Transverse colon (tissue), 4 donors: ENCODE results near the gene PANK3. TPM values are rescaled to one million over a fixed set of nuclear protein-coding genes. Genes with fewer than 3 reads are reported as not detected.

ENCODE experiments used
- DNase-seq: peaks from one replicate; pipeline ENCODE4 v3.0.0-alpha.2; 2019
- H3K27ac ChIP-seq, 4 donors: fragments of 200-600 bp; sonication (generic); 2 replicates each; pipeline ENCODE4 v1.5.1; 2016 to 2018; ENCODE audit warnings: inconsistent platforms in 4 of 4
- H3K27me3 ChIP-seq: fragments of 200-600 bp; sonication (generic); 2 replicates; pipeline ENCODE4 v1.5.1; 2017; ENCODE audit warnings: inconsistent platforms
- H3K36me3 ChIP-seq, 4 donors: fragments of 200-600 bp; sonication (generic); 2 replicates each; pipeline ENCODE4 v1.5.1; 2017 to 2019; ENCODE audit warnings: inconsistent platforms in 4 of 4
- H3K4me1 ChIP-seq, 4 donors: fragments of 200-600 bp; sonication (generic); 2 replicates each; pipeline ENCODE4 v1.5.1; 2017 to 2020; ENCODE audit warnings: inconsistent platforms in 4 of 4
- H3K4me3 ChIP-seq, 4 donors: fragments of 200-600 bp; sonication (generic); 1 replicate in 1 of 4; 2 replicates in 3 of 4; pipeline versions ENCODE4 v1.5.1 to v1.6.1; 2017 to 2019; ENCODE audit warnings: inconsistent platforms in 4 of 4
- H3K9me3 ChIP-seq, 2 donors: fragments of 200-600 bp; sonication (generic); 2 replicates each; pipeline ENCODE4 v1.5.1; 2017 to 2019; ENCODE audit warnings: inconsistent platforms in 2 of 2
- CTCF ChIP-seq, 5 experiments: fragments of 200-600 bp in 3 of 5; fragments of 450-650 bp in 2 of 5; sonication (generic) in 3 of 5; IDR thresholded peaks; 1 replicate in 2 of 5; 2 replicates in 3 of 5; pipeline ENCODE4 v1.5.1; 2016 to 2017; ENCODE audit warnings: antibody characterized with exemption in 5 of 5, inconsistent platforms in 3 of 5, mild to moderate bottlenecking in 2 of 5, moderate library complexity in 1 of 5
- EP300 ChIP-seq: sonication (generic); formaldehyde crosslinking; IDR thresholded peaks from one replicate; pipeline ENCODE4 v1.6.1; 2017; ENCODE audit warnings: antibody characterized with exemption, low read depth
- POLR2A ChIP-seq: fragments of 450-650 bp; IDR thresholded peaks from one replicate; pipeline ENCODE4 v1.6.1; 2016; ENCODE audit warnings: antibody characterized with exemption, mild to moderate bottlenecking, moderate library complexity
- POLR2AphosphoS5 ChIP-seq, 3 donors: sonication (generic); formaldehyde crosslinking; IDR thresholded peaks; one replicate each; pipeline ENCODE4 v1.6.1; 2016; ENCODE audit warnings: antibody characterized with exemption in 3 of 3
- WGBS, 2 donors: methylation state at CpG; one replicate each; pipeline ENCODE4 v1.1.5; 2018; ENCODE audit warnings: low coverage in 1 of 2; 5-methylcytosine and 5-hydroxymethylcytosine counted together
- in situ Hi-C, 4 donors: fragments of 200-750 bp; cut with MboI; loops; one replicate each; pipeline versions ENCODE4 v1.15.0 to v1.15.1; 2017; ENCODE audit warnings: low sequenced_read_pairs in 3 of 4, low pct_ligation_motif_present in 1 of 4, low pct_unique_long_range_greater_than_20kb in 1 of 4
- intact Hi-C: fragments of 100-400 bp; cut with DNase I; formaldehyde crosslinking; loops from one replicate; pipeline ENCODE4 v1.15.1; 2023; ENCODE audit warnings: low total_unique reads
- total RNA-seq, 4 donors: library from RNA; depleted of rRNA; stranded (reverse); fragments of >200 nt; gene quantifications; one replicate each; pipeline ENCODE4 v1.1.0, GENCODE V29; 2016

PANK3 gene
- total RNA-seq, 4 donors from 2014 or later, result 48.6 to 93.8 (median 61.2) TPM

- TF ChIP-seq POLR2A (no peak), CTCF (IDR thresholded peaks at IDR 0.05) (no peak)
- Histone ChIP-seq H3K27ac (no peak overlapping the region), H3K36me3 (no peaks in the 10 kb centered on the region), H3K9me3 (no peaks in the 10 kb centered on the region), H3K27me3 (no peaks in the 10 kb centered on the region), H3K4me1 (peaks cover 0 to 22% (median 12%) of the 10 kb centered on the region in 4 donors), H3K4me3 (no peak overlapping the region)
- in situ Hi-C loops, result no loop called here
- DNase-seq, result no peak
- 89% methylated on average over 2 of the region's 2 CpGs; no CpG with 5 or more reads in 1 of the 2 donors for WGBS, 2 donors
- intact Hi-C loops, result no loop called here
Measured at GRCh38 chr5:168607946-168608345, 28.8 kb upstream of the PANK3 start.

DNA sequence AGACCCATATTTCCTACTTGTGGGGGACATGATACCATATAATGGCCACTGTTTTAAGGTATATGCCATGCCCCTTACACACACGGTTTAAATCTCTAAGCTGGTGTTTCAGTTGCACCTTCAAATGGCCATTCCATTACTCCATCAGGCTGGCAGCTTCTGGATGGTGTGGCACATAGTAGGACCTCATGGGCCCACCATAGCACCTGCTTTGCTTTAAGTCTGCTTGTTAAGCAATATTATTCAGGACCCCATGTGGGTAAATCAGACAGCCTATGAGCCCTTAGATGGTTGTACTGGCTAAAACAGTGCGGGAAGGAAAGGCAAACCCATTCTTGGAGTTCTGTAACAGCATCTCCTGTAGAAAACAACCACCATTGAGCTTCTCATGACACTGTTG, 27.4 kb upstream of the PANK3 start:
- H3K4me1 ChIP-seq, result peaks cover 0 to 17% (median 9%) of the 10 kb centered on the region in 4 donors
- TF ChIP-seq CTCF (IDR thresholded peaks at IDR 0.05) (no peak), POLR2A (no peak), POLR2AphosphoS5 (IDR thresholded peaks at IDR 0.05) (no peak), EP300 (no peak)
- in situ Hi-C loops (no loop called here), intact Hi-C loops (no loop called here)
- no peak for DNase-seq
- 84% methylated on average over 2 of the region's 2 CpGs; no CpG with 5 or more reads in 1 of the 2 donors for WGBS, 2 donors
- H3K9me3 ChIP-seq, result no peaks in the 10 kb centered on the region
- H3K4me3 ChIP-seq, result no peak overlapping the region
- H3K36me3 ChIP-seq, result no peaks in the 10 kb centered on the region
- no peaks in the 10 kb centered on the region for H3K27me3 ChIP-seq
- H3K27ac ChIP-seq, result no peak overlapping the region

DNA sequence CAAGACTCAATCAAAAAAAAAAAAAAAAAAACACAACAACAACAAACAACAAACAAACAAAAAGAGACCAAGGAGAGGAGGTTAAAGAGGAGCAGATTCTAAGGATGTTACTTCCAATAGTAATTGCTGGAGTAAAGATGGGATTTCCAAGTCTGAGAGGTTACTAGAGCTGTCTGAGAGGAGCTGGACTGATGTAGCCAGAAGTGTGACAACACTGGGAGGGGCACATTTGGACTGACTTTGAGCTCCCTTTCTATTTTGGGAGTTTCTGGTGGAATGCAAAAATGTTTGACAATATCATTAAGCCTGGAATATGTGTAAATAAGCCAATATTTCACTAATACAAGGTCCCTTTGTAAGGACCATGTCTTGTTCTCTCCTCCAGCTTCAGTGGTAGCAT, 25.3 kb upstream of the PANK3 start:
- H3K27me3 ChIP-seq, result no peaks in the 10 kb centered on the region
- H3K9me3 ChIP-seq, result no peaks in the 10 kb centered on the region
- no peaks in the 10 kb centered on the region for H3K36me3 ChIP-seq
- no peak for TF ChIP-seq POLR2AphosphoS5 (IDR thresholded peaks at IDR 0.05)
- no peak for TF ChIP-seq EP300
- no peak for TF ChIP-seq POLR2A
- no peak for TF ChIP-seq CTCF (IDR thresholded peaks at IDR 0.05)
- DNase-seq, result no peak
- no peak overlapping the region for H3K4me3 ChIP-seq
- intact Hi-C loops (no loop called here), in situ Hi-C loops (no loop called here)
- H3K27ac ChIP-seq, result no peak overlapping the region
- peaks cover 0 to 15% (median 8%) of the 10 kb centered on the region in 4 donors for H3K4me1 ChIP-seq

GRCh38 chr5:168603746-168604145, 24.6 kb upstream of the PANK3 start:
- Histone ChIP-seq H3K36me3 (no peaks in the 10 kb centered on the region), H3K9me3 (no peaks in the 10 kb centered on the region), H3K4me3 (no peak overlapping the region), H3K27me3 (no peaks in the 10 kb centered on the region), H3K27ac (peak overlapping the region in 1 of 4 donors; percentile 23), H3K4me1 (peaks cover 0 to 15% (median 8%) of the 10 kb centered on the region in 4 donors)
- TF ChIP-seq POLR2A (no peak), EP300 (no peak), POLR2AphosphoS5 (IDR thresholded peaks at IDR 0.05) (no peak), CTCF (IDR thresholded peaks at IDR 0.05) (no peak)
- in situ Hi-C loops (no loop called here), intact Hi-C loops (no loop called here)
- no peak for DNase-seq
